Endothelial cell of umbilical vein (primary cell): Measurements from ENCODE around the gene TRPM1. TPM values are rescaled to one million over a fixed set of nuclear protein-coding genes. Genes with fewer than 3 reads are reported as not detected.

ENCODE experiments used
- BruUV-seq: library from RNA; stranded (reverse); fragments of 400-500 nt; replicated peaks from 2 replicates; lab custom pipeline; 2021; lab: Mats Ljungman, UMichigan
- CTCF ChIA-PET: fragments of 300-600, 350-600 bp; sonication (Branson Sonifier 250); formaldehyde crosslinking; loops from one replicate; lab custom pipeline; 2021; ENCODE audit warnings: antibody characterized with exemption, inconsistent platforms; lab: Charles Lee
- POLR2A ChIA-PET: fragments of 300-600, 350-600 bp; sonication (Branson Sonifier 250); formaldehyde crosslinking; loops from one replicate; lab custom pipeline; 2021; ENCODE audit warnings: antibody characterized with exemption, inconsistent platforms; lab: Charles Lee
- DNase-seq: peaks from one replicate; pipeline ENCODE4 v3.0.0-alpha.2; 2011; ENCODE audit warnings: low read depth, low spot score
- FAIRE-seq: peaks from 2 replicates; lab custom pipeline; 2011; peaks lifted over from hg19 to GRCh38; lab: Jason Lieb, UNC
- H2AFZ ChIP-seq: 2 replicates; pipeline ENCODE4 v1.6.0; 2012; ENCODE audit warnings: low read depth, low read length, control low read depth, inconsistent platforms
- H3K27ac ChIP-seq: 2 replicates; pipeline ENCODE4 v1.5.1; 2011; ENCODE audit warnings: low read depth, mild to moderate bottlenecking, control low read depth, low read length, moderate library complexity; ENCODE audit not compliant: insufficient read depth
- H3K27me3 ChIP-seq, 2 experiments: 2 replicates each; pipeline versions ENCODE4 v1.6.0 to v1.6.1; 2011; ENCODE audit warnings: low read length in 2 of 2, mixed read lengths in 1 of 2; ENCODE audit not compliant: control insufficient read depth in 2 of 2, insufficient read depth in 2 of 2
- H3K36me3 ChIP-seq, 2 experiments: 2 replicates in 1 of 2; 3 replicates in 1 of 2; pipeline ENCODE4 v1.5.1; 2011; ENCODE audit warnings: low read length in 2 of 2, mild to moderate bottlenecking in 1 of 2, moderate library complexity in 1 of 2; ENCODE audit not compliant: control insufficient read depth in 2 of 2, insufficient read depth in 2 of 2; ENCODE audit errors: extremely low read depth in 1 of 2
- H3K4me1 ChIP-seq: 3 replicates; pipeline ENCODE4 v1.5.1; 2011; ENCODE audit warnings: mild to moderate bottlenecking, low read length; ENCODE audit not compliant: control insufficient read depth, insufficient read depth; ENCODE audit errors: extremely low read depth
- H3K4me2 ChIP-seq: 2 replicates; pipeline ENCODE4 v1.6.1; 2011; ENCODE audit warnings: low read length, control low read depth, mixed read lengths; ENCODE audit not compliant: insufficient read depth
- H3K4me3 ChIP-seq, 3 experiments: fragments of 200-600 bp in 1 of 3; sonication (generic), shearing (Covaris generic) in 1 of 3; replicated peaks in 1 of 3; 2 replicates each; pipeline ENCODE4 v1.5.1; 2011 to 2016; ENCODE audit warnings: control low read depth in 3 of 3, low read length in 3 of 3, mild to moderate bottlenecking in 2 of 3, inconsistent platforms in 1 of 3, low read depth in 1 of 3, moderate library complexity in 1 of 3; ENCODE audit not compliant: insufficient read depth in 1 of 3
- H3K79me2 ChIP-seq: 2 replicates; pipeline ENCODE4 v1.6.0; 2012; ENCODE audit warnings: low read length, inconsistent platforms; ENCODE audit not compliant: control insufficient read depth, insufficient read depth
- H3K9ac ChIP-seq: replicated peaks from 2 replicates; pipeline ENCODE3; 2011; ENCODE audit warnings: low read length, control low read depth; ENCODE audit not compliant: insufficient read depth; ENCODE audit errors: extremely low read depth
- H3K9me1 ChIP-seq: replicated peaks from 3 replicates; pipeline ENCODE4 v1.6.0; 2011; ENCODE audit warnings: mild to moderate bottlenecking, low read length; ENCODE audit not compliant: control insufficient read depth, insufficient read depth; ENCODE audit errors: extremely low read depth
- H3K9me3 ChIP-seq: replicated peaks from 2 replicates; pipeline ENCODE4 v1.5.1; 2012; ENCODE audit warnings: low read length, inconsistent platforms; ENCODE audit not compliant: control insufficient read depth, insufficient read depth
- H4K20me1 ChIP-seq: replicated peaks from 2 replicates; pipeline ENCODE3; 2011; ENCODE audit warnings: mild to moderate bottlenecking, low read length; ENCODE audit not compliant: control insufficient read depth, insufficient read depth; ENCODE audit errors: extremely low read depth
- FOS ChIP-seq: IDR thresholded peaks from 2 replicates; pipeline ENCODE4 v1.6.1; 2011; ENCODE audit warnings: mild to moderate bottlenecking, low read length, moderate library complexity, borderline replicate concordance; ENCODE audit not compliant: insufficient read depth
- JUN ChIP-seq: IDR thresholded peaks from 2 replicates; pipeline ENCODE4 v1.6.1; 2011; ENCODE audit warnings: borderline replicate concordance, low read depth; ENCODE audit not compliant: insufficient read length, insufficient read depth
- MAX ChIP-seq: IDR thresholded peaks from 2 replicates; pipeline ENCODE4 v1.6.1; 2011; ENCODE audit not compliant: insufficient read depth, insufficient read length
- MYC ChIP-seq: IDR thresholded peaks from one replicate; pipeline ENCODE4 v1.6.1; 2011; ENCODE audit warnings: mild to moderate bottlenecking, low read depth, low read length
- POLR2A ChIP-seq: IDR thresholded peaks from 2 replicates; pipeline ENCODE4 v1.6.1; 2012; ENCODE audit warnings: low read depth, mild to moderate bottlenecking, control low read depth, low read length
- dilution Hi-C: fragments of 300-500 bp; cut with MboI; formaldehyde crosslinking; loops from one replicate; pipeline ENCODE4 v1.15.0; 2019; ENCODE audit warnings: low sequenced_read_pairs; ENCODE audit not compliant: extremely low pct_ligation_motif_present
- intact Hi-C: fragments of 100-400 bp; cut with micrococcal nuclease; formaldehyde crosslinking; loops from one replicate; pipeline ENCODE4 v1.10.0; 2022
- polyA plus RNA-seq, 4 experiments: library from polyadenylated mRNA; depleted of rRNA in 3 of 4; stranded (reverse) in 3 of 4; unstranded in 1 of 4; fragments of >200 nt; gene quantifications; 2 replicates each; pipeline versions ENCODE4 v1.2.1 to v1.2.3, GENCODE V29; 2011 to 2012; ENCODE audit warnings: missing spikeins in 1 of 4
- total RNA-seq: library from RNA; stranded (reverse); gene quantifications from 2 replicates; pipeline ENCODE4 v1.2.3, GENCODE V29; 2021

The TRPM1 gene
- total and polyA plus RNA-seq, 2 donors (not counting 3 experiments of a cell fraction or from before 2014, with no cell fraction given): 0.19 TPM; not detected in 1

- H3K79me2 ChIP-seq: no peaks in the 10 kb centered on the region
- no peak for DNase-seq
- H3K36me3 ChIP-seq: no peaks in the 10 kb centered on the region
- dilution Hi-C loops: no loop called here
- H3K27ac ChIP-seq: no peak overlapping the region
- H3K27me3 ChIP-seq: peaks cover 0 to 2% of the 10 kb centered on the region in 2 experiments
- no peak overlapping the region for H3K4me3 ChIP-seq
- TF ChIP-seq FOS (no peak), POLR2A (no peak), JUN (no peak)
- POLR2A ChIA-PET: no interaction called here
- no TSS peak for BruUV-seq
- H3K9ac ChIP-seq: no peak overlapping the region
- H3K9me1 ChIP-seq: no peaks in the 10 kb centered on the region
- no peaks in the 10 kb centered on the region for H3K4me1 ChIP-seq
- CTCF ChIA-PET: no interaction called here
- H4K20me1 ChIP-seq: no peaks in the 10 kb centered on the region
- H3K9me3 ChIP-seq: no peaks in the 10 kb centered on the region
- H3K4me2 ChIP-seq: no peak overlapping the region
- FAIRE-seq: no peak
- intact Hi-C loops: no loop called here
- H2AFZ ChIP-seq: no peak overlapping the region
Observed at GRCh38 chr15:31150732-31151231, 49.3 kb upstream of the TRPM1 start.

- no peaks in the 10 kb centered on the region for H4K20me1 ChIP-seq
- intact Hi-C loops (loop anchor here (5.0 to 10.0 kb wide), 2 partner anchors 353 to 485 kb away; no protein-coding TSS in a partner anchor), dilution Hi-C loops (no loop called here)
- no peaks in the 10 kb centered on the region for H3K4me1 ChIP-seq
- no peak for FAIRE-seq
- no peak overlapping the region for H3K4me2 ChIP-seq
- H3K9me3 ChIP-seq: no peaks in the 10 kb centered on the region
- no peak overlapping the region for H3K4me3 ChIP-seq
- TF ChIP-seq MYC (no peak), MAX (no peak), JUN (no peak)
- no peak overlapping the region for H2AFZ ChIP-seq
- BruUV-seq: no TSS peak
- no peak for DNase-seq
- H3K27ac ChIP-seq: no peak overlapping the region
- peaks cover 0 to 2% of the 10 kb centered on the region in 2 experiments for H3K27me3 ChIP-seq
- no peaks in the 10 kb centered on the region for H3K79me2 ChIP-seq
- H3K36me3 ChIP-seq: no peaks in the 10 kb centered on the region
- no peak overlapping the region for H3K9ac ChIP-seq
- CTCF ChIA-PET: no interaction called here
- H3K9me1 ChIP-seq: no peaks in the 10 kb centered on the region
- POLR2A ChIA-PET: no interaction called here
Observed at GRCh38 chr15:31149987-31150386, 48.5 kb upstream of the TRPM1 start.
